H7 (cell line): ENCODE measurements around the gene PTX4. TPM values are rescaled to one million over a fixed set of nuclear protein-coding genes. Genes with fewer than 3 reads are reported as not detected.
"Not testable (repeated sequence)": the region's sequence is repeated elsewhere in the genome, so short reads cannot be mapped to it uniquely, and the experiment has no call there.

Experiments
- DNase-seq: peaks from one replicate; pipeline ENCODE4 v3.0.0; 2012
- H3K27me3 ChIP-seq: 2 replicates; pipeline ENCODE4 v1.6.0; 2011; ENCODE audit warnings: mild to moderate bottlenecking, low read length; ENCODE audit not compliant: control insufficient read depth, insufficient read depth
- H3K36me3 ChIP-seq: replicated peaks from 2 replicates; pipeline ENCODE4 v1.5.1; 2011; ENCODE audit warnings: low read length; ENCODE audit not compliant: control insufficient read depth, insufficient read depth
- H3K4me3 ChIP-seq: 2 replicates; pipeline ENCODE4 v1.5.1; 2011; ENCODE audit warnings: low read depth, mild to moderate bottlenecking, control low read depth, low read length, moderate library complexity; ENCODE audit not compliant: insufficient read depth
- total RNA-seq: library from RNA; depleted of rRNA; stranded (reverse); fragments of >200 nt; shearing (Covaris generic); gene quantifications from 2 replicates; pipeline ENCODE4 v1.2.3, GENCODE V29; 2014

The PTX4 gene
- total RNA-seq, 1 experiment from 2014 or later, result not detected

DNA sequence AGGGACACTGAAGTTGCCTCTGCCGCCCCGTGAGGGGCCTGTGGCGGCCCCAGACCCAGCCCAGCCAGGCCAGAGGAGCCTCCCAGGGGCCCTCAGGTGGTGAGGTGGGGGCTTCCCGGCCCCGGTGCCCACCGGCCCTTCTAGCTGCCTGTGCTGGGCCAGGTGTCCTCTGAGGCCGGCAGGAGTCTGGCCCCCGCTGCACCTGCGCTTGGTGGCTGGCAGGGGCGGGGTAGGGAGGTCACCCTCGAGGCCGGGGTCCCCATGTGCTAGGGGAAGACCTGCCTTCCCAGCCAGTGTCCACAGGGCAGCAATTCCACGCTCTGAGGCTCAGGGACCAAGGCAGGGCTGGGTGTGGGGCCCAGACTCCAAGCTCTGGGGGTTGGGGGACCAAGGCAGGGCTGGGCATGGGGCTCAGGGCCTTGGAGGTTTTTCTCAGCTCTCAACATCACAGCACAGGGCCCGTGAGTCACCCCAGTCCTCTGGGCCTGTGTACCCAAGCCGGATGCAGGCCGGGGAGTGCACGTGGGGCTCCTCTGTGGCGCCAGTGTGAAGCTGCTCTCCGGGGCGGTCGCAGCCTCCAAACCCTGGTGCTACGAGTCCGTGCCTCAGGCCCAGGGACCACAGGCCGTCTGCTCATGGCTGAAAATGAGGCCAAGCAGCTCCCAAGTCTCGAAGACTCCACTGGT lies 43.1 kb downstream of the PTX4 start:
- Histone ChIP-seq H3K27me3 (no peaks in the 10 kb centered on the region), H3K36me3 (no peaks in the 10 kb centered on the region; the same call in 1 of the 2 replicates), H3K4me3 (no peak overlapping the region)
- no peak for DNase-seq

DNA sequence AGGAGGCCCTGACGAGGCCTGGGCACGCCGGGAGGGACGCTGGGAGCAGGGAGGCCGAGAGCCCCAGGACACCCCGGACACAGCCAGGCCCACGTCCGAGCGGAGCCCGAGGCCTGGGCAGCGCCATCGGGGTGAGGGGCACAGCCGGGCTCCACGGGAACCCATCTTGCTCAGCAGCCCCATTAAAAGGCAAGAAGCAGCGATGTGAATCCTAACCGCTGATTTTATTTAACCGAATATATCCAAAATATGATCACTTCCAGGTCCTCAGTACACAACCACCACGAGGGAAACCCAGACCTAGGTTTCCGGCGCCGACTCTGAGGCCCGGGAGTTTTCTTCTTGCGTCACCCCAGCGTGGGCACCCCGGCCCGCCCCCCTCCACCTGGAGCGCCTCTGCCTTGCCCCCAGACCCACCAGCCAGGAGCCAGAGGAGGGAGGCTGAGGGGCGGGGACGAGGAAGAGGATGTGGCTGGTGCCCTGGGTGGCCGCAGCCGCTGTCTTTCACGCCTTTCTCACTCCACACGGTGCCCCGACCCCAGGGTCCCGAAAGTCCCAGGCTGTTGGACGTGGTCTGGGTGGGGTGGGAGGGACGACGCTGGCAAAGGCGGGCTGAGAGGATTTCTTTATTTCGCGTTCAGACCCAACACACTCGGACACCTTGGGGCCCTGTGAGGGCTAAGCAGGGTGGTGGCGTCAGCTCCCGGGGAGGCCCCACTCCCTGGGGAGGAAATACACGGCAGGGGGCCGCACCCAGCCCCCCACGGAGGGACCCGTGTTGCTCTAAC lies 43.8 kb downstream of the PTX4 start:
- Histone ChIP-seq H3K4me3 (no peak overlapping the region), H3K36me3 (no peaks in the 10 kb centered on the region; the same call in 1 of the 2 replicates), H3K27me3 (no peaks in the 10 kb centered on the region)
- no peak for DNase-seq

DNA sequence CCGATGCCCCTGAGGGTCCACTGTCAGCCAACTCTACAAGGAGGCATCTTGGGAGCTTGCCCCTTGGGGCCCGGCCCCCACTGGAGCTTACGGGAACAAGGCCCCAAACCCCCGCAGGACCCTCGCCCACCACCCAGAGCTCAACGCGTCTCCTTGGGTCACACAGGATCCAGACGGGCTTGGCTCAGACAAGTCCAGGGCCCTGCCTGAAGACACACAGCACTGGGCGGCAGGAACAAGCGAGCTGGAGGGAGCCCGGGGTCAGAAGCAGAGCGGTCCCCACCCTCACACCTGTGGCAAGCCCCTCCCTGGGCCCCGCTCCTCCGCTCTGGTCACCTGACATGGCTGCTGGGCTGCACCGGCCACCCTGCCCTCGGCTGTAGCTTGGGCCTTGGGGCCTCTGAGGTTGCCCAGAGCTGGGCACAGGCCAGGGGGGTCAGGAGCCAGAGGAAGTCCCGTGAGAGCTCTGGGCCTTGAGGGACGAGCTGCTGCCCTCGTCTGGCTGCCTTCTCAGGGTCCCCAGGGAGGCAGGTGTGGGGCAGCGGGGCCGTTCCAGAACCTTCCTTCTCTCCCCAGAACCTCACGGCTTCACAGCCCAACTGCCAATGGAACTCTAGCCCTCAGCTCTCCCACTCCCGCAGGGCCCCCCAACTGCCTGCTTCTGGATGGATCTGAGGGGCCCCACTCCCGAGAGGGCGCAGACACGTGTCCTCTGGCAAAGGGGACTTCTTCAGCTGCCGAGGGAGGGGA lies 44.6 kb downstream of the PTX4 start, which contains the start of gene CCDC154:
Gene CCDC154, minus strand, starts transcription at position 577 of the 750 bp plus-strand sequence. Its CDS starts 234 bp downstream, at position 343.
- no peak within 1 kb of the TSS for H3K4me3 ChIP-seq
- no peaks in the 10 kb centered on the region; the same call in 1 of the 2 replicates for H3K36me3 ChIP-seq
- no peaks in the 10 kb centered on the region for H3K27me3 ChIP-seq
- DNase-seq, result peak; percentile 79

DNA sequence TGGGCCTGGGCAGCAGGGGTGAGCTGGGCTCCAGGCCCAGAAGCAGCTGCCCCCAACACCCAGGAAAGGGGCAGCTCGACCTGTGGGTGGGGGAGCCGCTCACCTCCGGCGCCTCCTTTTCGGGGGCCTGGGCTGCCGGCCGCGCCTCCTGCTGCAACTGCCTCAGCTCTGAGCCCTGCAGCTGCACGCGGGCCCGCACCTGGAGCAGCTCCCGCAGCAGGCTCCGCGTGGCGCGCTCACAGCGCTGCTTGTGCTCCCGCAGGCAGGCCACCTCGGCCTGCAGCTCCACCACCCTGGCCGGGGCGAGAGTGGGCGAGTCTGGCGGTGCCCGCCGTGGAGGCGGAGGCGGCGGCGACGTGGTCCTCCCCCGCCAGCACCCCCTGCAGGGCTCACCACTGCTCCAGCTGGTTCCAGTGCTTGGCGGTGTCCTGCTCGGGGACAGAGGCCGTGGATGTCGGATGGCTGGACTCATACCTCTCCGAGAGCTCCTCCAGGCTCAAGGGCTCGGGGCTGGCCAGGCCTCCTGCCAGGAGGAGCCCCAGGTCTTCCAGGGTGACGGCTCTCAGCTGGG lies 45.3 kb downstream of the PTX4 start:
- H3K36me3 ChIP-seq, result no peaks in the 10 kb centered on the region; the same call in 1 of the 2 replicates
- DNase-seq, result peak; percentile 85
- no peaks in the 10 kb centered on the region for H3K27me3 ChIP-seq
- H3K4me3 ChIP-seq, result no peak overlapping the region

DNA sequence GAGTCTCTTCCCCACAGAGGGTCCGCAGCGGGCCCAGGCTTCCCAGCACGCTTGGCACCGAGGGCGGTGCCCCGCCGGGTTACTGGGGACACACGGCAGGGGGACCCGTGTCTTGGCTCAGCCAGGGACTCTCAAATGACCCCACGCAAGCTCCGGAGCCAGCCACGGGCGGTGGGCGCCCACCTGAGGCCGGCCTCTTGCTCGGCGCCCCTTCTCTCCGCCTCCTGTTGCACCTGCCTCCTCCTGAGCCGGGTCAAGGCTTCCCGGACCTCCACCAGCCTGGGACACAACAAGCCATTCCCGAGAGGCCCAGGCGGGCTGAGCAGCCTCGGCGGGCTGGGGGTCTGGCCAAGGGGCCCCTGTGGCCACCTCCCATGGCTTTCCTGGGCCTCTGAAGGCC lies 46.0 kb downstream of the PTX4 start:
- no peaks in the 10 kb centered on the region; the same call in 1 of the 2 replicates for H3K36me3 ChIP-seq
- DNase-seq, result peak; percentile 78
- H3K4me3 ChIP-seq, result no peak overlapping the region
- H3K27me3 ChIP-seq, result no peaks in the 10 kb centered on the region

DNA sequence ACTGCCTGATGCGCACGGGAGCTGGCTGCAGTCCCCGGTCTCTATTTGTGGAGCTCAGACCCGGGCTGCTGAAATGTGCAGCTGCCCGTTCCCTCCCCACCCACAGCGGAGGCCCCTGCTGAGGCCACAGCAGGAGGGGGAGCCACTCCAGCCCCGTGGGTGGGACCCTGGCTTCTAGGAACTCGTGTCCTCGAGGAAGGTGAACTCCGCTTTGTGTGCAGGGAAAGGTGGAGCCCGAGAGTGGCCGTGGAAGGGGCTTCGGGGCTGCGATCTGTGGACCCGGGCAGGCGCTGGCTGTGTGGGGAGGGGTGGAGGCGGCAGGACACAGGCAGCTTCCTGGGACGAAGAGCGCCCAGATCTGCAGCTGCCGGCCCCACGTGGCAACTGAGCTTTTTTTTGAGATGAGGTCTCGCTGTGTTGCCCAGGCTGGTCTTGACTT lies 47.3 kb downstream of the PTX4 start:
- no peak overlapping the region for H3K4me3 ChIP-seq

DNA sequence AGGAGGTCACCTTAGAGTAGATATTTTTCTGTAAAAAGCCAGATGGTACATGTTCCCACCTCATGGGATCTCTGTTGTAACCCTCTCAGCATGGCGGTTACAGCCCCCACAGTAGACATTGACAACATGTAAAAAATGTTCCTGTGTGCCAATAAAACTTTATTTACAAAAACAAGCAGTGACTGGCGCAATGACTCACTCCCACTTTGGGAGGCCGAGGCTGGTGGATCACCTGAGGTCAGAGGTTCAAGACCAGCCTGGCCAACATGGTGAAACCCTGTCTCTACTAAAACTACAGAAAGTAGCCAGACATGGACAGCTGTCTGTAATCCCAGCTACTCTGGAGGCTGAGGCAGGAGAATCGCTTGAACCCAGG lies 49.1 kb downstream of the PTX4 start:
- not testable (repeated sequence) for H3K4me3 ChIP-seq, H3K27me3 ChIP-seq, H3K36me3 ChIP-seq, DNase-seq

More for the DNA sequence above, 47.3 kb downstream of the PTX4 start:
- DNase-seq, result no peak
- Histone ChIP-seq H3K27me3 (no peaks in the 10 kb centered on the region), H3K36me3 (no peaks in the 10 kb centered on the region; the same call in 1 of the 2 replicates)

DNA sequence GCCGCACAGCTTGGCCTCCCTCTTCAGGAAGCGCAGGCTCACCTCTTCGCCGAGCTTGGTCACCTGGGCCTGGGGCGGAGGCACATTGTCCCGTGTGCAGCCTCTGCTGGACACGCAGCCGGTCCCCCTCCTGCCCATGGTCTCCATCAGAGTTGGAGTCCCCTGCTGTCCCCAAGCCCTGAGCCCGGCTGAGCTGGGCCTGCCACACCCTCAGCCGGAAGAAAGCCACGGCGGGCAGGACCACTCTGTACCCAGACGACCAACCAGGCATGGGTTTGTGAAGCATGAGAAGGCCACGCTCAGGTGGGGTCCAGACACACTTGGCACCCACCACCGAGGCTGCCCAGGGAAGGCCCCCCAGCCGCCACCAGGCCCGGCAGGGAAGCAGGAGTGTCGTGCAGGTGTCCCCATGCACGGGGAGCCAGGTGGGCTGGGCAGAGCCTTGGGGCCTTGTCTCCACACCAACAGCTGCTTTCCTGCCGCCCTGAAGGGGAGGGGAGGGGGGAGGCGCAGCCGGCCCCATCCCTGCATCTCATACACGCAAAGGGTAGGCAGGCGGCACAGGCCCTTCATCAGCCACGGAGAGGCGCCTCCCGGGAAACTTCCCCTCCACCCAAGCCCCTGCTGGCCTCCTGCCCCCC lies 49.6 kb downstream of the PTX4 start:
- no peaks in the 10 kb centered on the region for H3K36me3 ChIP-seq
- no peak for DNase-seq
- H3K4me3 ChIP-seq, result no peak overlapping the region
- H3K27me3 ChIP-seq, result no peaks in the 10 kb centered on the region

DNA sequence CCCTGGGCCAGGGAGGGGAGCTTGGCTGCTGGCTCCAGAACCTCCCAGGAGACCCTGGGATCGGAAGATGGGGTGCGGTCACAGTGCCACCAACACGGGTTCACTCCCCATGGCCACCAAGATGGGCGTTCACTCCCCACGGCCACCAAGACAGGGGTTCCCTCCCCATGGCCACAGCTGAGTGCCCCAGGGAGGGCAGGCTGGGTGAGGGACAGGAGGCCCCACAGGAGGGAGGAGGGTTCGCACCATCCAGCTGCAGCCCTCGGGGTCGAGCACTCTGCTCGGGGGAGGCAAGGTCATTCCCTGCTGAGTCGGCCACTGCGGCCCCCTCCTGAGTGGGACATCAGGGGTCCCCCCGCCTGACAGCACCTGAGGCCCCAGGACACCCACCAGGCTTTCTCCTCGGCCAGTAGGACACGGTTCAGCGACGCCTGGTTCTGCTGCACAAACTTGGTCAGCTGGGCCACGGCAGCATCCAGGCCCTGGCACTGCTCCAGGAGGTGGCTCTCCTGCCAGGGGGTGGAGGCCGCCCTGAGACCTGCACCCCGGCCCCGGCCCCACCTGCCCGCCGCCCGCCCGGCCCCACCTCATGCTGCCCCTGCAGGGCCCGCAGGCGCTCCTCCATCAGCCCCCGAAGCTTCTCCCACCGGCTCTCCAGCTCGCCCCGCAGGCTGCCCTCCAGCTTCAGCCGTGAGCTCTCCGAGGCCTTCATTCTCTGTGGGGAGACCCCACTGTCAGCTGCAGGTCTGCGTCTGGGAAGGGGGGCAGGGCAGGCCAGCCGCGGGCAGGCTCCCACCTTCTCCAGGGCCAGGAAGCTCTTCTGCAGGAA lies 50.3 kb downstream of the PTX4 start:
- no peak overlapping the region for H3K4me3 ChIP-seq
- no peaks in the 10 kb centered on the region for H3K36me3 ChIP-seq
- DNase-seq, result no peak
- H3K27me3 ChIP-seq, result no peaks in the 10 kb centered on the region

DNA sequence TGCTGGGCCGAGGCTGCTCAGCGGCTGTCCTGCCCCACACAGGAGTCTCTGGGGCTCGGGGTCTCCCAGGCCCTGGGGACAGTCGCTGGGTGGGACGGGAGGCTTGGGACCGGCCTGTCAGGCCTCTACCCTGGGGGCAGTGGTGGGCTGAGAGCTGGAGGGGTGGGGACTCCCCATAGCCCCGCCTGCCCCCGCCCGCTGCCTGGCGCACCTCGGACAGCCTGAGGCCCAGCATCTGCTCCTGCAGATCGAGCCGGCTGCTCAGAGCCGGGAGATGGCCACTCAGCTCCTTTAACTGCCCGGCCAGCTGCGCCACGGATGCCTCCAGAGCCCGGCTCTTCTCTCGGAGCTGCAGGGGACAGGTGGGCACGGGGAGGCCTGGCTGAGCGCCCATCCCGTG lies 51.1 kb downstream of the PTX4 start:
- no peak overlapping the region for H3K4me3 ChIP-seq
- H3K27me3 ChIP-seq, result no peaks in the 10 kb centered on the region
- peak; percentile 79 for DNase-seq
- H3K36me3 ChIP-seq, result no peaks in the 10 kb centered on the region

DNA sequence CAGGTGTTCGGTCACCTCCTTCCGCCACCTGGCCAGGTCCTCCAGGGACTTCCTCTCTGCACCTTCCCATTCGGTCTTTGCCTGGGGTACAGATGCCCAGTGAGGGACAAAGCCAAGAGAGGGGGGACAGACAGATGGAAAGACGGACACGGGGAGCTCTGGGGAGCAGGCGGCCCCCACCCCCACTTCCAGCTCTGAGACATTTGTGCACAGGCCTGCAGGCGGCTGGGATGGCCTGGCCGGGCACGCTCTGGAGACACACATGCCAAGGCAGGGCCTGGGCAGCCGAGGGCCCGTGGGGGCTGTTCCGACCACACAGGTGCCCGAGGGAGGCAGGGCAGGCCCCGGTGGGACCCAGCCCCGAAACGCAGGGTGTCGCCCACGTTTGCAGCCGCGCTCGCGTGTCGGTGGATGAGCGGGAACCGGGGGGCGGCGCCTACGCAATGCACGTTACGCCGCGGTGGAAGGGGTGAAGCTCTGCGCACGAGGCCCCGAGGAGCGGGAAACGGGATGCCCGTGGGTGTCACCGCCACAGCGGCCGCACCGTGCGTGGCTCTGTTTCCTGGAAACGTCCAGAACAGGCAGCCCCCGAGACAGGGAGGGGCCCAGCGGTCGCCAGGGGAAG lies 51.9 kb downstream of the PTX4 start:
- Histone ChIP-seq H3K27me3 (no peaks in the 10 kb centered on the region), H3K36me3 (no peaks in the 10 kb centered on the region)

DNA sequence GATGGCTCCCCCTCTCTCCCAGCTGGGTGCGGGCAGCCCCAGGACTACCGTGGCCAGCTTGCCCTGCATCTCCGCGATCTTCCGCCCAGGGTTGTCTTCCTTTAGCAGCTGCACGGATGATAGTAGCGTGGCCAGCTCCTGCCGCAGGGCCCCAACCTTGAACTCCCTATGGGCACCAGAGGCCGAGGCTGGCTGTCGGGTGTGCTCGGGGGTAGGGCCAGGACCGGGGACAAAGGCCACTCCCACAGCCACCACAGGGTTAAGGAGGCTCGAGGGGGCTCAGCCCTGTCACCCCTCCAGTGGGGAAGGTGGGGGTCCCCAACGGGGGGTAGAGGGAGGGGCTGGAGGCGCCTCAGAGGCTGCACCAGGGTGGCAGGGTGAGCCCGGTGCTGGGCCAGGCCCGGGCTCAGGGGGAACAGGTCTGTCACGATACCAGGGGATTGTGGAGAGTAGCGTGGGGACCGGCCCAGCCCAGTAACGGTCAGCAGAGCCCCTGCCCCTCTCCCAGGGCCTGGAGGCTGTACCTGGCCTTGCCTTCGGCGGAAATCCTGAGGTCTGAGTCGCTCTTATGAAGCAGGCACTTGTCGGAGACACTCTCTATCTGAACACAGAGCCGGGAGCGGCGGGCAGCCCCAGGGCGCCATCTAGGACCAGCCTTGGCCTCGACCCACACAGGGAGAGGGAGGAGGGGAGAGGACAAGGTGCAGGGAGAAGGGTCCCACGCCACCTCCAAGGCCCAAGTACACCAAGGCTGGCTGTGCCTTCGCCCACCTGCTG lies 52.6 kb downstream of the PTX4 start:
- DNase-seq, result peak; percentile 89

More for the DNA sequence above, 51.9 kb downstream of the PTX4 start:
- no peak overlapping the region for H3K4me3 ChIP-seq
- DNase-seq, result no peak

More for the DNA sequence above, 52.6 kb downstream of the PTX4 start:
- H3K36me3 ChIP-seq, result no peaks in the 10 kb centered on the region
- no peaks in the 10 kb centered on the region for H3K27me3 ChIP-seq
- no peak overlapping the region for H3K4me3 ChIP-seq
